Eye (tissue), 1 donor: ENCODE results near the gene HCFC1.

Experiments used
- DNase-seq: peaks from one replicate; pipeline ENCODE4 v3.0.0-alpha.2; 2015

Gene HCFC1

DNA sequence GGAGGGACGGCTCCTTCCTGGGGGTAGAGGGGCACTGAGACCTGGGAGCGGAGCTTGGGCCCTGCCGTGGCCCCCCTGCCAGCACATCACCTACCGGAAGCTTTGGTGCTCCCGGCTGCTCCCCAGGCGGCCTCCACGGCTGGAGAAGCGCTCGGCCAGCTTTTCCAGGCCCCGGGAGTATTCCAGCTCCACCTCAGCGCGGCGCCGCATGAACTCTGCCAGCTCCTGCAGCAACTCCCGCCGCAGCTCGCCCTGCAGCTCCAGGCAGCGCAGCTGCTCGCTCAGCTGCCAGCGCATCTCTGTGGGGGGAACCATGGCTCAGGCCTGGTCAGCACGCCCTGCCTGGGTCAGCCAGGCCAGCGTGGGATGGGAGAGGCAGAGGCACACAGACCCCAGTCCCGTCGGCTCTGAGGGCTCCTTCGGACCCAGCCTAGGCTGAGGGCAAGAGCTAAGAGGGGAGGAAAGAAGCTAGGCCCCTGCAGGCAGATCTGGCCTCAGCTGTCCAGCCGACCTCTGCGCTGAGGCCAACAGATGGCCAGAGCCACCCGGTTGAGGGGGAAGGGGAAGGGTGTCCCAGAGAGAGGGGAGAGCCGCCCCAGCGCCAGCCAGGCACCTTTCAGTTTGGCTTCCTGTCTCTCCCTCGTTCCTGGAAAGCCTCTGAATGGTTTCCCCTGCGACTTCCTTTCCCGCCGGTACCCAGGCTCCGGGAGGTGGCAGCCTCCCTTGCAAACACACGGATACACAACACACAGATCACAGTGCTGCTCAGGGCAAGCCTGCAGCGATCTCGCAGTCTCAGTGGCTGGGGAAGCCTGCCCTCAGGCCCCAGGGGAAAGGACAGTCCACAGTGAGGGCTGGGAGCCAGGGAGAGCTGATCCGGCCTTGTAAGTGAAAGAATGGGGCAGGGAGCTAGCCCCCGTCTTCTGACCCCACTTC, 49.8 kb downstream of the HCFC1 start:
- DNase-seq, result peak; percentile 28

DNA sequence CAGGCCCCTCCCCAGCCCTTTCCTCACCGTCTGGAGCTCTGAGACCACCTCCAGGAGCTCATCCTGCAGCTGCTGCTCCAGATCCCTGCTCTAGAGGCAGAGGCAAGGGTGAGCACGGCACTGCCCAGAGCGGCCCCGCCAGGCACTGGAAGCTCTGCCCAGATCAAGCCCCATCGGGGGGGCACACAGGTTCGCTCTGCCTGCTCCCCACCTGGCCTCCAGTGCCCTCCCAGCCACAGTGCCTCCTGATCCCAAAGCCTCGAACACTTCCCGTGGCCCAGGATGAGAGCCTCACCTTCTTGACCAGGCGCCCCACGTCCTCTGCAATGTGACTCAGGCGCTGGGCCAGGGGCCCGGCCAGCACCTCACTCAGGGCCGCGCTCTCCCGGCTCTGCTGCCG, 50.5 kb downstream of the HCFC1 start:
- no peak for DNase-seq

DNA sequence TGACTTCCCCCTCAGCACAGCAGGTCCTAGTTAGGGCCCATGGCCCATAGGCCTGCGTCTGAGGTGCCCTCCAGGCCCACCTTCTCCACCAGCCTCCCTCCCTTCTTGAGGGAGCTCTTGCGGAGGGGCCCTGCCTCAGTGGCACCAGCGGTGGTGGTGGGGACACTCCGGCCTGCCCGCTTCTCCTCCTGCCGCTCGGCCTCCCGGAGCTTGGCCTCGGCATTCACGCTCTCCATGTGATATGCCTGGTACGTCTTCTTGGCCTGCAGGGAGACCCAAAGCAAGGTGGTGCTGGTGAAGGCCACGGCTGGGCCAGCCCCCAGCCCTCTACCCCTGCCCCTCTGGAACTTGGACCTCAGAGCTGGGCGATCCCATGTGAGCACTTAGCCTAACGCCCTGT, 51.1 kb downstream of the HCFC1 start:
- DNase-seq, result no peak

DNA sequence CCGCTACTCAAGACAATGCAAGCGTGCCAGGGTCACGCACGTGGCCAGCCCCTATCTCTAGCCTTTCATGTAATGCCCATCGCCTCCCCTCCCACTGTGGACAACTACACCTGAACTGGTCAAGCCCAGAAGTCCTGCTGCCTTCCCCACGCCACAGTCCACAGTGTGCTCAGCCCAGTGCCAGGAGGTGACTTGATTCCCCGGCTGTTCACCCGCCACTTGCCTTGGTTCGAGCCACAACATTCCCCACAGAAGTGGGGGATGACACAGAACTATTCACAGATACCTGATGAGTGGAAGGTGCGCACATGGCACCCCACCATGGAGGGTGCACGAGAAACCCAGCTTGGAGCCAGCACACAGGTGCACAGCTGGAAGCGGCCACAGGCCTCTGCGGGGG, 52.3 kb downstream of the HCFC1 start:
- no peak for DNase-seq

DNA sequence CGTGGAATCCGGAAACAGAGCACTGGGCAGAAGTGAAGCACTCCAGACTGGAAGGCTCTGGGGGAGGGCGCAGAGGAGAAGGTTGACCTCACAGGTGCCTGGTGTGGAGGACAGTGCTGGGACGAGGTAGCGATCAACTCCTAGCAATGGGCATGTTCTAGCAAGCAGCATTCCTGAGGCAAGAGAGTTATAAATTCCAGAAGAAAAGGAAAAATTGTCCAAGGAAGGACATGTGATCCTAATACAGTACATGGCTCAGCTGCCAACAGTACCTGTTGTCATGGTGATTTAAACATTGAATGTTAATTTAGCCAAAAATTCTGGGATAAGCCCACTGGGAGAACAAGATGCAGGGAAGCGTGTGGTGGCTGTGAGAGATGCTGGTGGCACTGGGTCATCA, 53.7 kb downstream of the HCFC1 start:
- DNase-seq, result no peak

DNA sequence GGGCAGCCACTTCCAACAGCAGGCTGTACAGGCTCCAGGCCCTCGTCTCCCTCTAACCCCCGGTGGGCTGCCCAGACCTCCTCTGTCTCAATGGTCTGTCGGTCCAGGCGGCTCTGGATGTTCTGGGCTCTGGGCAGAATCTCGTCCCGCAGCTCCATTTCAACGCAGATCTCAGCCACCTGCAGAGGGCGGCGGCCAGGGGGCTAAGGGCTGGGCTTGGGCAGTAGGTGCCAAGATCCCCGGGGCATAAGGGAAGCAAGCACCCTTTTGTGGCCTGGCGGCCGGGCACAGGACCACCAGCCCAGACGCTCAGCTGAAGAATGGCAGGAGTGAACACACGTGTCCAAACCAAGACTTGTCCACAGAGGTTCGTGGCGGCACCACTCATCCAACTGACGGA, 57.9 kb downstream of the HCFC1 start:
- DNase-seq, result no peak

DNA sequence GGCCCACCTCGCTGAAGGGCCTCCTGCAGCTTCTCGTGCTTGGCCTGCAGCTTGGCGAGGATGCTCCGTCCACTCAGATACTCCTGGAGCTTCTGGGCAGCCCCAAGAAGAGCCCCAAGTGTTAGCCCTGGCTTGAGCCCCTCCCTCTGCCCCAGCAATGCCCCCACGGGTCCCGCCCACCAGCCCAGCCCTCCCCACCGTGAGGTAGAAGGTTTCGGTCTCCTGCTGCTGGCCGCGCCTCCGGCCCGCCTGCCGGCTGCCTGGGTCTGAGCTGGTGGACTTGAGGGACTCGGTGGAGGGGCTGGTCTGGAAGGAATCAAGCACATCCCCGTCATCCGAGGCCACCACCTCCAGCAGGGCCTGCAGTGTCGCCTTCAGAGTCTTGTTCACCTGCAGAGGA, 58.4 kb downstream of the HCFC1 start:
- no peak for DNase-seq

DNA sequence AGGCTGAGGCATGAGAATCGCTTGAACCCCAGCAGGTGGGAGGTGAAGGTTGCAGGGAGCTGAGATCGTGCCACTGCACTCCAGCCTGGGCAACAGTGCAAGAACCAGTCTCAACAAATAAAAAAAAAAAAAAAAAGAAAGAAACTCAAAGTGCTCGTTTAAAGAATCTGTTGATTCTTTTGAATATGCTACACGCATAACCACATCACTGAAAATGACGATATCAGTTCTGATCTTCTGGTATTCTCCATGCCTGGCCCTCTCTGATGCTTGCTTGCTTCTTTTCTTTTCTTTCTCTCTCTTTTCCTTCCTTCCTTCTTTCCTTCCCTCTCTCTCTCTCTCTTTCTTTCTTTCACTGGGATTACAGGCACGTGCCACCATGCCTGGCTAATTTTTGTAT, 59.8 kb downstream of the HCFC1 start:
- no peak for DNase-seq

DNA sequence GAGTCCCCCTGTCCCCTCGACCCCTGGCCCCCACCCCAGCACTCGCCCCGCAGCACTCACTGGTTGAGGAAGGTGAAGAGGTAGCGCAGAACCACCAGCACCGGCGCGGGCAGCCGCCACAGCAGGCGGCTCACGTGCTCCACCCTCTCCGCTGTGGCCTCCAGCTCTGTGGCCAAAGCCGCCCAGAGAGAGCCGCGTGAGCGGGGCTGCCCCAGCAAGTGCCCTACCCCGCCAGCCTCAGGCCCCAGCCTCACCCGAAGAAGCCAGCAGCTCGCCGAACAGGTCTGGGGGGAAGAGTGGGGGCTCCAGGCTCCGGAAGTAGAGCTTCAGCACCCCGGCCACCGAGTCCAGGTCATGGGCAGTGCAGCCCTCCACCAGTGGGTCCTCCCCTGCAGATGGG, 61.2 kb downstream of the HCFC1 start:
- DNase-seq, result no peak

DNA sequence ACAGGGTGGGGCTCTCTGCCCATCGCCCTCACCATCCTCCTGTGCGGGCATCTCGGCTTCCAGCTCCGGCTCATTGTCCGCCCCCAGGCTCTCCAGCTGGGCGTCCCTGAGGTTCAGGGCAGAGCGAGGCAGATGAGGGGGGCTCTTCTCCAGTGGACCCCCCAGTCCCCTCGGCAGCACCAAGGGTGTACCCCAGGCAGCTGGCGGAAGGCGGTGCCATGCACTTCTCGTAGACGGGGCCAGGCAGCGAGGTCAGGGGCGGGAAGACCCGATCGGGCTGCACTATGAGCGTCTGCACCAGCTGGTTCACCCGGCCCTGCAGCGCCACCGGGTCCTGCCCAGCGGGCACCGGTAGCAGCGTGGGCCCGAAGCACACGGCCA, 61.6 kb downstream of the HCFC1 start:
- DNase-seq, result no peak

DNA sequence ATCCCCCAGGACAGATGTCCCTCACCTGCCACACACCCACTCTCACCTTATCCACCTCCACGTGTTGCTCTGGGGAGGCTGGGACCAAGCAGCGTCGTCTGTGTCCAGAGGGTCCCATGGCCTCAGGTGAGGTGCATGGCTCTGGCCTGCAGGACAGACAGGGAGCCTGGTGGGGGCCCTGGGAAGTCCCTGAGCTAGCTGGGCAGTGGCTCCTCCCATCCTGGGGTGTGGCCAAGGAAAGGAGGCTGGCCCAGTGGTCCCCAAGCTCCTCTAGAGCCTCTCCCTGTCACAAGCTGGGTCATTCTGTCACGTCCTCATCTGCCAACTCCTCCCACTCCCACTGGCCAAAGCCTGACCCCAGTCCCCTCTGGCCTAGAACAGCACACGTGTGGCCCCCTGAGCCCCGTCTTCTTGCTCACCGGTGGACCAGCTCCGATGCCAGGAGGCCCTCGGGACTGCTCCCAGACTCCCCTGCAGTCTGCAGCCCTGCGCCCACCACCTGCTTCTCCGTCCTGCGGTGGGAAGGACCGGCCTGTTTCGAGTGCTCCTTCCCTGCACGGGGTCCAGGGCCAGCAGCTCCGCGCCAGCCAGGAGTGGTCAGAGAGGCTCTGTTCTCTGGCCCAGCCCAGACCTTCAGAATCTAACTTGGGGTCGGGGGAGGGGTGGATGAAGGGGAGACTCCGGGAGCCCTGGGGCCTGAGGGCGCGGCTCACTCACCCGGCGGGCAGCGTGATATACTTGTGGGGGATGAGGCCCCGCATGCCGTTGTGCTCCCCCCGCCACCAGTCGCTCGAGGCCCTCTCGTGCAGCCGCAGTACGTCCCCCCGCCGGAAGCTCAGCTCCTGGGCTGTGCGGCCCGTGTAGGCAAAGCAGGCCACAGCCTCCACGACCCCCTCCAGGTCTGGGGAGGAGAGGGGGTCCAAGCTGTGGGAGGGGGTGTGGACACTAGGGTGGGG, 62.3 kb downstream of the HCFC1 start:
- peak; percentile 57 for DNase-seq

DNA sequence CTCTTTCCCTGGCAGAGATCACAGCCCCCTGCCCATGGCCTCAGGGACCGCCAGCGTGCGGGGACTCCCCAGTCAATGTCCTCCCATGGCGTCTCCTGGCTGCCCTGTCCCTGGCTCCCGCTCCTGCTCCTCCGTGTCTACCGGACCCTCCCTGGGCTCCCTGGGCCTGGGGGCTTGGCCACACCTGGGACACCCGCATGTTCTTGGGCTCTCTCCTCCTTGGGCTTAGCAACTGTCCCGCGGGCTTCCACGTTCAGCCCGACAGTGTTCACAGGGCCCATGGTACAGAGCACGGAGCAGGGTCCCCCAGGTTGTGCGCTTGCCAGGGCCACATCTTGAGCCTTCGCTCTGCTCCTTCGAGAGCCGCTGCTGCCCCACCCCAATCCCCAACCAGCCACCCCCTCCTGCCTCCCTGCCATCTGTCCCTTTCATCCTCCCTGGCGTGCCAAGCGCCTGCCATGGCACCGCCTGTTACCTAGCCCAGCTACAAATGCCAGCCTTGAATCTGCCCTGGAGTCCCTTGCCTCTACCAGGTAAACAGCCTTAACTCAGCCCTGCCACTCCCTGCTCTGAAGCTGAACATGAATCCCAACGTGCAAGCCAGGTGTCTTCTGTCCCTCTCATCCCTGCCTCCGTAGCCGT, 63.3 kb downstream of the HCFC1 start:
- no peak for DNase-seq

DNA sequence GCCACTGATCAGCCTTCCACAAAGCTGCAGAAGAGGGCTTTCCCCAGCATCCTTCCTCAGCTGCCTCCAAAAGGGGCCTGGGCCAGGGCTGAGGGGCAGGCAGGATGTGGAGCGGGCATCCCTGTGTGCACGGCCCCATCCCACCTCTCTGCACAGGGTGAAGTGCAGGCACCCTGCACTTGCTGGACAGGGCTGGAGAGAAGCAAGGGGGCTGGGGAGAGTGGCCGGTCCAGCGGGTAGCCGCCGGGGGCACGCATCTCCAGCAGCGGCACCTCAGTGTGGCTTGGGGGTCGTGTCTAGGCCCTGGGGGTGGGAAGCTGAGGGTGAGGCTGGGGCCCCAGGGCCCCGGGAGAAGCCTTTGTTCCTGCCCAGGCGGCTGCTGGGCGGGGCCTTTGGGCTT, 64.2 kb downstream of the HCFC1 start:
- no peak for DNase-seq

DNA sequence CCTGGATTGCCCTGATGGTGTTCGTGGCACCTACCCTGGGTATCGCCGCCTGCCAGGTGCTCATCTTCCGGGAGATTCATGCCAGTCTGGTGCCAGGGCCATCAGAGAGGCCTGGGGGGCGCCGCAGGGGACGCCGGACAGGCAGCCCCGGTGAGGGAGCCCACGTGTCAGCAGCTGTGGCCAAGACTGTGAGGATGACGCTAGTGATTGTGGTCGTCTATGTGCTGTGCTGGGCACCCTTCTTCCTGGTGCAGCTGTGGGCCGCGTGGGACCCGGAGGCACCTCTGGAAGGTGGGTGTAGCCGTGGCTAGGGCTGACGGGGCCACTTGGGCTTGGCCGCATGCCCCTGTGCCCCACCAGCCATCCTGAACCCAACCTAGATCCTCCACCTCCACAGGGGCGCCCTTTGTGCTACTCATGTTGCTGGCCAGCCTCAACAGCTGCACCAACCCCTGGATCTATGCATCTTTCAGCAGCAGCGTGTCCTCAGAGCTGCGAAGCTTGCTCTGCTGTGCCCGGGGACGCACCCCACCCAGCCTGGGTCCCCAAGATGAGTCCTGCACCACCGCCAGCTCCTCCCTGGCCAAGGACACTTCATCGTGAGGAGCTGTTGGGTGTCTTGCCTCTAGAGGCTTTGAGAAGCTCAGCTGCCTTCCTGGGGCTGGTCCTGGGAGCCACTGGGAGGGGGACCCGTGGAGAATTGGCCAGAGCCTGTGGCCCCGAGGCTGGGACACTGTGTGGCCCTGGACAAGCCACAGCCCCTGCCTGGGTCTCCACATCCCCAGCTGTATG, 65.3 kb downstream of the HCFC1 start:
- no peak for DNase-seq

DNA sequence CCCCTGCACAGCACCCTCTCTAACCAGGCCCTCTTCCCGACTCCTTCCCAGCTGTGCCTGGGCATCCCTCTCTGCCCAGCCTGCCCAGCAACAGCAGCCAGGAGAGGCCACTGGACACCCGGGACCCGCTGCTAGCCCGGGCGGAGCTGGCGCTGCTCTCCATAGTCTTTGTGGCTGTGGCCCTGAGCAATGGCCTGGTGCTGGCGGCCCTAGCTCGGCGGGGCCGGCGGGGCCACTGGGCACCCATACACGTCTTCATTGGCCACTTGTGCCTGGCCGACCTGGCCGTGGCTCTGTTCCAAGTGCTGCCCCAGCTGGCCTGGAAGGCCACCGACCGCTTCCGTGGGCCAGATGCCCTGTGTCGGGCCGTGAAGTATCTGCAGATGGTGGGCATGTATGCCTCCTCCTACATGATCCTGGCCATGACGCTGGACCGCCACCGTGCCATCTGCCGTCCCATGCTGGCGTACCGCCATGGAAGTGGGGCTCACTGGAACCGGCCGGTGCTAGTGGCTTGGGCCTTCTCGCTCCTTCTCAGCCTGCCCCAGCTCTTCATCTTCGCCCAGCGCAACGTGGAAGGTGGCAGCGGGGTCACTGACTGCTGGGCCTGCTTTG, 66.0 kb downstream of the HCFC1 start:
- no peak for DNase-seq

DNA sequence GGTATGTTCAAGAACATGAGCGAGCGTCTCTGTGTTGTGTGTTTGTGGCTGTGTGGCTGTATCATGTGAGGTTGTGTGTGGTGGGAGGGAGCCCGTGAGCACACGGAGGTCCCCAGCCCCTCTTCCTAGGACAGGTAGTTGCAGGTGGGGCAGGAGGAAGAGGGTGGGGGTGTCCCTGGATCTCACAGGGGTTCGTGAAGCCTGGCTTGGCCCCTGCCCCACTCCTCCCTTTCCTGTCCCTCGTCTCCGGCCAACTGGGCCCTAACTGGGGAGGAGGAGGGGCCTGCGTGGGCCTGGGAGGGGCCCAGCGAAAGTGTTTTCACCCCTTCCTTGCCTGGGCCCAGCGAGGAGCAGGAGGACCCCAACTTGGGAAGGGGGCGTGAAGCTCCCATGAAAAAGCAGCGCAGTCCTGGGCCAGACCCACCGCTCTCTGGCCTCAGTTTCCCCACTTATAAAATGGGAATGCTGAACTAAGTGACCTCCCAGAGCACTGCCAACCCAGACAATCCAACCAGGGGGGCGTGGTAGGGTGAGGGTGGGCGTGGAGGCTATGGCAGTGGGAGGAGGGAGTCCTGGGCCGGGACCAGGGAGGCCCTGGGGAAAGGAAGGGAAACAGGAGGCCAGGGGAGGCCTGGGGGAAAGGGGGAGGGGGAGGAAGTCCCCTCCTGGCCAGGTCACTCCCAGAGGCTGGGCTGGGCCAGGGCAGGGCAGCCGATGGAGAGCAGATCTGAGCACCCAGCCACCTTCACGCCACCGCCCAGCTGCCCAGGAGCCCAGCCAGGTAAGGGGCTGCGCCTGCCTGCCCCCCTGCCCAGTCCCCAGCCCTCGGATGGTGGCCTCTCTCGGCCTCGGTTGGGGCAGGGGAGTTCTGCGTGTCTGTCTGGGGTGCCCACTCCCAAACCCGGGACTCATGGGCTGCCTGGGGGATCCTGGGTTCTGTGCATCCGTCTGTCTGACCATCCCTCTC, 67.3 kb downstream of the HCFC1 start, which contains the start of gene AVPR2:
Gene AVPR2, plus strand, starts transcription at position 683 of the 967 bp plus-strand sequence. CDS start 473 bp downstream, outside the sequence.
- DNase-seq, result no peak

DNA sequence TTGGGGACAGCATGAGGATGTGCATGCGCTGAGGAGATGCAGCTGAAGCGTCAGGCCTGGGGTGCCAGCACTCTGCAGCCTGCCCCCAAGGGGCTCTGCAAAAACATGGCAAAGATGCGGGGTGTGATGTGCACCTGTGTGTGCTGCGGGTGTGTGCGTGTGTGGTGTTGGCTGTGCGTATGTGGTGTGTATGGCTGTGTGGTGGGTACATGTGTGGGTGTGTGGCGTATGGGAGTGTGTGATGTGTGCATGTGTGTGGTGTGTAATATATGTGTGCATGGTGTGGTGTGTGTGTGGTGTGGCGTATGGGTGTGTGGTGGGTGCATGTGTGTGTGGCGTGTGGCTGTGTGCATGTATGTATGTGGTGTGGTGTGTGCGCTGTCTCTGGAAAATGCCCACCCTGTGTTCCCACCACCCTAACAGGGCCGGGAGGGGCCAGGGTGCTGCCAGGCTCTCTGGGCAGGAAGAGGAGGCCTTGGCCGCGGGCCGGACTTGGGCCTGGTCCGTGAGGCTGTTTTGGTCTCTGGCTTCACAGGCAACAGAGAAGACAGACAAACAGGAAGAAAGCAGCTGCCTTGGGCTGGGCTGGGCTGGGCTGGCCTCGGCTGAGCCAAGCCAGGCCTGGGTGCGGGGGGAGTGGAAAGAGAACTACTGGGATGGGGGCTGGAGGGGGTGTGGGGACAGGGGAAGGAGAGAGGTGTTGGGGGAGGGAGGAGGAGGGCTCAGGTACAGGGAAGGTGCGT, 68.2 kb downstream of the HCFC1 start:
- no peak for DNase-seq

DNA sequence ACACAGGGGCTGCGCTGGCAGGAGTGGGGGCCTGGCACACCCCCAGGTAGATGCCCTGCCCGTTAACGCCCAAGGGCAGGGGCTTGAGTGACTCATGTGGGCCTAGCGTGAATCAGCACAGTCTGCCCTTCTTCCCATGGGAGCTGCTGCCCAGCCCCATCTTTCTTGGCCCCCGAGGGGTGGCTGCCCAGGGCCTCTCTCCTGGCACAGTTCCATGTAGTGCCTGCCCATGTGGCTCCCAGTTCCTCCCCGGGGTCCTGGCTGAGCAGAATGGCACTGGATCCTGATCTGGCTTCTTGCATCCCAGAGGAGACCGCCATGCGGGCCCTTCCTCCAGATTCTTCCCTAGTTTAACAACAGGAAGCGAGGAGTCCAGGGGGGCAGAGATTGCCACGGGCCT, 69.2 kb downstream of the HCFC1 start:
- DNase-seq, result no peak

DNA sequence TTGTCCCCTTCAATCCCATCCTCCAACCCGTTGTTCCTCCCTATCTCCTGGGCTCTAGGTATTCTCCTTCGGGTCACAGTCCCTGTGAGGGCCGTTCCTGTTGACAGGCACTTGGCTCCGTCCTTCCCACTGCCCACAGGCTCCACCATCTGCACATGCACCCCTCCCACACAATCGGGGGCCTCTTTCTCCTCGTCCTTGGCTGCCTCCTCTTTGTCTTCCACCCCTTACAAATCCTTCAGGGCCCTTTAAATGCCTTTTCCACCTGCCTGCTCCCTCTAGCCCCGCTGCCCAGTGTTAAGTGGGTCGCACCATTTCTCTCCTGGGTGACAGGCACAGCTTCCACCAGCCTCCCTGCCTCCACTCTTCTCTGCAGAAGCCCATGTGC, 69.9 kb downstream of the HCFC1 start:
- DNase-seq, result peak; percentile 6
